GM18519 (cell line): ENCODE results near the gene BUB3.
"Not testable (repeated sequence)": the region's sequence is repeated elsewhere in the genome, so short reads cannot be mapped to it uniquely, and the experiment has no call there.

Experiments used
- ATAC-seq: cut with Tn5 transposase; IDR thresholded peaks from one replicate; pipeline ENCODE4 v1.9.1; 2021; ENCODE audit warnings: mild to moderate bottlenecking, moderate library complexity; ENCODE audit not compliant: unreplicated experiment, low FRiP score

BUB3 gene

DNA sequence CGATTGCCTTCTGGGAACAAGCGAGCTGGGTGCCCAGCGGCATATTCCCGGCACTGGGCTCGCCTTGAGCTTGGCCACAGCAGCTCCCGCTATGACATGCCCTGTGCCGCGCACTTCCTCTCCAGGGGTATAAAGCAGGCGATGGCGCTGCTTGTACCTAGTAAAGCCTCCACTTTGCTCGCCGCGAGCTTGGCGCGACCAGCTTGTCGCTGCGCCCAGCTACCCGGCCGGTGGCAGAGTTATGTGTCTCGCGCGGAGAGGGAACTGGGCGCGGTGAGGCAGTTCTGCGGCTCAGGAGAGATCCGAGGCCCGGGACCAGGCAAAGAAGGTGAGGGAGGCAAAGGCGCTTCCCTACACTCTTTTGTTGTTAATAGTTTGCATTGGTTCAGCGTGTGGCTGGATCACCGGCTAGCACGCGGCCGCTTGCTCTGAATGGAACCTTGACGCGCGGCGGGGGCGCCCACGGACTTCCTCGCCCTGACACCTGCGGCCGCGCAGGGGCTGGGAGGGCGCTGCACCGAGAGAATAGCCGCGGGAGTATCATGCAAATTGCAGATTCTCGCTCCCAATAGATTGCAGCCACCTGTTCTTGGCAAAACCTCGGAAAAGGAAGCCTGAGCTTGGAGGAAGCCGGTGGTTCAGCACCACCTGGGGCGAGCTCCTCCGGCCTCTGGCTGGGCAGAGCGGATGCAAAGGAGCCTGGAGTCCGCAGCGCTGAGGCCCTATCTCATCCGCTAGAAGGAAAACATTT lies 3.0 kb upstream of the BUB3 start:
- ATAC-seq = no peak

DNA sequence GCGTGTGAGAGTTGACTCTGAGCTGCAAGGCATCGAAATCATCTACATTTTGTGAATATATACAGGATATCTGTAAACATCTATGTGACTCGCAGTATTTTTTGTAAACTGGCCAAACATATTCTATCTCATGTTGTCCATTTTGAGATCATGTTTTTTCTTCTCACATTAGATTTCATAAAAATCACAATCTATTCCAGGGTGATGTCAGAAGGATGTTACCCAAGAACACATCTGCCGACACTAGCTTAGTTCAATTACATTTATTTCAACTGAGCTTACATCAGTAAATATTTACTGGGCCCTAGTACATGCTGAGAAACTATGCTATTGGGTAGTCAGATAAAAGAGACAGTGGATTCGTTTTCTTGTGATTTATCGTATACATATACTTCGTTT lies 2.5 kb upstream of the BUB3 start:
- no peak for ATAC-seq

DNA sequence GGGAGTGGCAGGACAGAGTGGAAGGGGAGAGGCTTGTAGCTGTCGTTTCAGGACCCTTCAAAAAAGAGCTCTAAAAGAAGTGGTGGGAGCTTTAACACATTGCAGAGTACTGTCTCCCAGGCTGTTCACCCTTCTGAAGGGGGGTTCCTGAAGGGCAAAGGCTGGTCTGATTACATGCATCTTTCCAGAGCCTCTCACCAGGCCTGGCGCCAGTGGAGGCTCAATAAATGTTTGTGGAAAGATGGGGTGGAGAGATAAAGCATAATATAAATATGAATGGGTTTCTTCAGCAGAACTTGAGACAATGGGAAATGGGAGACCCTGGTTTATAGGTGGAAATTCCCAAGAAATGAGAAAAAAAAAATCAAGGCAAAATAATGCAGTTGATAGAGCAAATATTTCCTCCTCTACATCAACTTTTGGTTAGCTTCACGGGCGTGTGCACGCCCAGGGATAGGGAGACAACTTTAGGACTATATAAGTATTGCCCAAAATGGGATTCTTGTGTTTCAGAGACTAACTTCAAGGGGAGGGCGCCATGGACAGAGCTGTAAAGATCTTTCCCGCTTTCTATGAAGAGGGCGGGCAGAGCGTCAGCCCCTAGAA lies 613 bp upstream of the BUB3 start:
- no peak for ATAC-seq

DNA sequence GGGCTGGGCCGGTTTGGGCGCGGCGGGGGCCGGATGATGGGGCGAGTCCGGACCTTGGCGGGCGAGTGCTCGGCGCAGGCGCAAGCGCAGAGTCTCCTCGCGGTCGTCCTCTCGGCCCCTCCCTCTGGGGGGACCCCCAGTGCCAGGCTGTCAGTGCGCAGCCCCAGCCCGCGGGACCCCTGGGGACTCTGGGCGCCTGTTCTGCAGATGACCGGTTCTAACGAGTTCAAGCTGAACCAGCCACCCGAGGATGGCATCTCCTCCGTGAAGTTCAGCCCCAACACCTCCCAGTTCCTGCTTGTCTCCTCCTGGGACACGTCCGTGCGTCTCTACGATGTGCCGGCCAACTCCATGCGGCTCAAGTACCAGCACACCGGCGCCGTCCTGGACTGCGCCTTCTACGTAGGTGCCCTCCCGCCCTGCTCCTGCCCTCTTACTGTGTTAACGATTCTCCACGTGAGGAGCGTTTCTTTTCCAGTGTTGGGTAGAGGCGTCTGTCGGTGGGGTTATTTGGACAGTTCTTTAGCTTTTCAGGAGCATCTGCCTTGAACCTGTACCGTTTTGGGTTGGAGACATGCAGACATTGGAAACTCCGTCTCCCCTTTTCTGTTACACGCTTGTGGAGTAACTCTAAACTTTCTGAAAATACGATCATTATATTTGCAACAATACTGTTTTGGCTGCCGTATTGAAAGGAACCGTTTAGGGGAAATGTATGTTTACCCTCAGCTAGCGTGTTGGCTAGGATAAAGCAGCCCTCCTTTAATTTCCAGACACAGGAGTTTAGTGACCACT lies 706 bp downstream of the BUB3 start:
- no peak for ATAC-seq

DNA sequence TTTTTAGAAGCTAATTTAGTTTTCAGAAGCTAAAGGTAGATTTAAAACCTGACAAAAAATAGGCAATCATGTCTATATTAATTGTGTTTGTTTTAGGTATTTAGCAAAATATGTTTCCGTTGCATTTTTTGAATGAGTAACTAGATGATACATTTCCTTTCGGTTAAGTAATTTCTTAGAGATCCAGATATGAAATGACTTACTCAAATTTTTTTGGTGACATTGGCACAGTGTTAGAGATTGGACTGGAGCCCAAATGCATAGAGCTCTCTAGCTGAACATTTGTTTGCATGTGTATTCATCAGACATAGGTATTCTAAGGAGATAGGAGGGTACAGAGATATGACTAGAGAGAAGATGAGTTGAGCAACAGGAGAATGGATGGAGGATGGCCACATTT lies 1.9 kb downstream of the BUB3 start:
- no peak for ATAC-seq

DNA sequence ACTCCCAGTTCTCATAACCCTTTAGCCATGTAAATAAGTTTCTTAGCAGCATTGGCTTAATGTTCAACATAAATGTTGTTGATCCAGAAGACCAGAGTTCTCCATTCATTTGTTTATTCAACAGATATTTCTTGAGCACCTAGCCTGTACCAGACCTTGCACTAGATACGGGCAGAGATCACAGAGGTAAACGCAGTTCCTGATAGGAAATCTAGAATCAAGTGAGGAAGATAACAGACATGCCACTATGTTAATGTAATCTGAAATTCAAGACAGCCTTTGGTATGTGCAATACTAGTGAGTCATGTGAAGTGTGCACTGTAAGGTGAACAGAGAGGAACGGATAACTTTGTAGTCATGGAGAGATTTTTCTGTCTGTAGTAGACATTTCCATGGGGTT lies 3.0 kb downstream of the BUB3 start:
- no peak for ATAC-seq

DNA sequence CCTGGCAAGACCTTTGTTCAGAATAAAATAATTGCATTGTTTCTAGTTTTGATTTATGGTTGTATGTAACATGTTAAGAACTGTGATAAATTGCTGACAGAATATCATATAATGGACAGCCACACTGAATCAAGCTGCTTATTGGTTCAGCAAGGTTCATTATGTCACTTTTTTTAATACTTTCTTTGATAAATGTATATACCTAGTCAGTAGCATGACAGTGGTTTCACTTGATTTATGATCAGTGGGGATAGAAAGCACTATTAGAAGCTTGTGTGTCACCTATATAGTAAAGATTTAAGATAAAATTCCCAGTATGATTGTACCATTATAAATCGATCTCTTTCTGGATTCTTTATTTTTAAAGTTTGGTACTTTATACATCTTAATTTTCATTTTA lies 4.5 kb downstream of the BUB3 start:
- no peak for ATAC-seq

DNA sequence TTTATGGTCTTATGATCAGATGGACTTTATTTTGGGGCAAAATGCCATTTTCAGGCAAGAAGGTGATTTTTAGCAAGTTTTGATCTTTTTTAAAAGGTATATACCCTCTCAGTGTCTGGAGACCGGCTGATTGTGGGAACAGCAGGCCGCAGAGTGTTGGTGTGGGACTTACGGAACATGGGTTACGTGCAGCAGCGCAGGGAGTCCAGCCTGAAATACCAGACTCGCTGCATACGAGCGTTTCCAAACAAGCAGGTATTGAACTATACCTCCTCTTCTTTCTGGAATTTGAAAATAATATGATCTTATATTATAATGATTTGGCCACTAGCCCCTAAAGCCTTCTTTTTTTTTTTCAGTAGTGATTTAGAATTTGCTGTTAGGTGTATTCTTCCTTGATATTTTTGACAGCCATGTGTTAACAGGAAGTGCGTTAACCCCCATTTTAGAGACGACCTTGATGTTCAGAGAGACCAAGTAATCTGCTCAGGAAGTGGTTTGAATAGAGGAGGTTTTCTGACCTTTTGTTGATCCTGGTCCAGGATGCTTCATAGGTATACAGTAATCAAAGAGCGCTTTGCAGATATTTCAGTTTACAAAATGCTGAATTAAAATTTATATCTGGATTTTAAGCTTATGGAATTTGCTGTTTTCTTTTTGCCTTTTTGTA lies 6.2 kb downstream of the BUB3 start:
- no peak for ATAC-seq

DNA sequence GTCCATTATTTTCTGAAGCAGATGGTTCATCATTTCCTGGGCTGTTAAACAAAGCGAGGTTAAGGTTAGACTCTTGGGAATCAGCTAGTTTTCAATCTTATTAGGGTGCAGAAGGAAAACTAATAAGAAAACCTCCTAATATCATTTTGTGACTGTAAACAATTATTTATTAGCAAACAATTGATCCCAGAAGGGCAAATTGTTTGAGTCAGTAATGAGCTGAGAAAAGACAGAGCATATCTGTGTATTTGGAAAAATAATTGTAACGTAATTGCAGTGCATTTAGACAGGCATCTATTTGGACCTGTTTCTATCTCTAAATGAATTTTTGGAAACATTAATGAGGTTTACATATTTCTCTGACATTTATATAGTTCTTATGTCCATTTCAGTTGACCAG lies 10.1 kb downstream of the BUB3 start:
- ATAC-seq = no peak

DNA sequence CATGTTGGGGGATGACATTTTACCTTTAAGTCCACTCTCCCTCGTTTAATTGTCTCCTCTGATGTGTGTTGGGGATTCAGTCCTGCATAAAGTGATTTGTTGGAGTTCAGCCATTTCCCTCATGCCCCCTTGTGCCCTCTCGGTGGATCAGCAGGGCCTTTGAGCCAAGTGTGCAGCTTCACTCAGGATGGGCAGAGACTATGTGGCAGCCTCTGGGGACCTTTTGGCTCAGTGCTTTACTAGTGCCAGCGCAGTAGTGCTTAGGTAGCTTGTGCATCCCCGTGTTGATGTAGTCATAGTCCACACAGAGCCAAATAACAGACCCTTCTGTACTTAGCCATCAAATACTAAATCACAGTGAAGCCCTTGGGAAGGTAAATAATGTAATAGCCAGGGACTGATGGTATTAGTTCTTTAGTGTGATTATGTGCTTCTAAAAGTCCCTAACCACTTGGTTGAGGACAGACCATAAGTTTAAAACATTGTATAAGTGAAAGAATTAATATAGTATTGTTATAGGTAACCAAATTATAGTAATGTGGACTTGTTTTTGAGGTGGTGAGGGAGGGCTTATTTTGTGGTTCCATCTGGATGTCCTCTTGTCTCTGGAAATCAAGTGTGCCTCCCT lies 11.4 kb downstream of the BUB3 start:
- no peak for ATAC-seq

DNA sequence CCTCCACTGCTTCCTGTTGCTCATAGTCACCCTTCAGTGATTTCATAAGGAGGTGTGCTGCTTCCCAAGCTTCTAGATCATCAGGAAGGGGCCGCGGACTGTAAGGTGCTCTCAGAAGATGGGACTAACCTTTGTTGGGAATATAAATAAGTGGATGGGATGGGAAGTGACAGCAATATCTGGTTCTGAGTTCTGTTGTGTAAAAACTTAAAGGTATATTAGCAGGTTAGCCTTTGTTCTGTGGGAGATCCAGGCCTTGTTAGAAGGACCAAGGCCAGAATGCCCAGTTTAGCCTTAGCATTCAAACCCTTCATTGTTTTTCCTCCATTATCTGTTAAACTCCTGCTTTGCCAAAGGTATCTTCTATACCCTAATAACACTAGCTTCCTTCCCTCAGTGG lies 12.4 kb downstream of the BUB3 start:
- no peak for ATAC-seq

DNA sequence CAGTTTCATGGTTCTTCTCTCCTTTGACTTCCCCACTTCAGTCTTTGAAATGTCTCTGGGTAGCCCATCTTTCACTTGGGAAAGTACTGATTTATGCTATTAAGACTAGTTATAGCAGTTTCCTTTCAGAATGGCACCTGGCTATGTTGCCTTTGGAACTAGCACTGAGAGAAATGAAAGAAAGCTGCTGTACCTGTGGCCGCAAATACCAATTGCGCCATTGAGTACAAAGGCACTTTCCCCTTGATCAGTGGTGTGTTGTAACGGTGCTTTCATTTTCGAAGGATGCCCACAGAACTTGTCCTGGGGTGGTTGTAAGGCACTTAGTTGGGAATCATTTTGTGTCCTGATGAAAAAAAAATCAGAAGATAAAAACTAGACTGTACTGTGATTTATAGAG lies 16.8 kb downstream of the BUB3 start:
- ATAC-seq = no peak

DNA sequence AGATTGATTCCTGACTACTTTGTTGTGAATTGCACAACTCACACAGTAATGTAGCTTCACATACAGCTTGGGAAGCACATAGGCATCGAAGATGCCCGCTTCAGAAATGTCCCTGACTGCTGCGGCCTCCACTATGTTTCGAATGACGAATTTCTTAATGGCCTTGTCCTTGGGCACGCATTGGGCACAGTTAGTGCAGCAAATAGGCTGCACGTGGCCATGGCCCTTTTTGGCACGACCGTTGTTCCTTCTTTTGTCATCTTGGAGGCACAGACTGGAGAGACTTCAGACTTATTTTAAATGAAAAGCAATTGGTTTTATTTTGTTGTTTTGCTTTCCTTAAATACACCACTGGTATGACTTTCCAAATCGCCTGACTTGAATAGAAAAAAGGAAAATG lies 17.4 kb downstream of the BUB3 start:
- not testable (repeated sequence) for ATAC-seq

DNA sequence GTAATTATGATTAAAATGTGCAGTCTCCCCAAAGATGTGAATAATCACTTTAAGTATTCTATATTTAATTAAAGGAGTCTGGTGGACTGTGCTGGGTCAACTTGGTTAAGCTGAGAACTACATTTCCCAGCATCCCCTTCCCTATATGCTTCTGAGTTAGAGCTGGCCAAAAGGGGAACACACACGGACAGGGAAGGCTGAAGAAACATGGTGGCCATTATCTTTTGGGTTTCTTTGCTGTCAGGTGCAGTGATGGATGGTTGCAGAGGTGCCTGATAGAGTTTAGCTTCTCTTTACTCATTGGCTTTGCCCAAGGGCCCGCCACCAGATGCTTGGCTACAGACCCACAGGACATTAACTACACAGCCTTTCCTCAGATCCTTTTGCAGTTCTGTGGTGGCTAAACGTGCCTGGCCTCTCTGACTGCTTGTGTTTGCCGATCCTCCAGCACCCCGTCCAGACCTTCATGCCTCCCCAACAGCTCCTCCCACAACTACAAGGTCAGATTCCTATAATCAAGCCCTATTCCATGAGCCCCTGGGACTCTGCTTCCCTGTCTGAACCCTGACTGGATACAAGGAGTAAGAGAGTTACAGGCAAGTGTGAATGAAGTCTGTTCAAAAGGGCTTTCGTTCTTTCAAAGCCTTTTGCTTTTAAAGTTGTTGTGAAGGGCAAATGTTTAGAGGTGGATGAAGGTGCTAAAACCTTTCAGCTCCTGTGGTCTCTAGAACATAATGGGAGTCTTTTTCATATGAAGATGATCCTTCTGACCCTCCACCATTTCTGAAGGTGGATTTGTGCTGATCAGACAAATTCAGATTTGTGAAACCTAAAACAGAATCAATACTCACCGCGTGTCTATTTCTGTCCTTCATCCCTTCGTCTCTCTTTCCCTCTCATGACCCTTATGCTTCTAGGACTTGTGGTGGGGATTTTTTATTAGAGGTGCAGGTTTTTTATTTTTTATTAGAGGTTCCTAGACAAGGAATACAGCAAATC lies 21.5 kb downstream of the BUB3 start:
- no peak for ATAC-seq

DNA sequence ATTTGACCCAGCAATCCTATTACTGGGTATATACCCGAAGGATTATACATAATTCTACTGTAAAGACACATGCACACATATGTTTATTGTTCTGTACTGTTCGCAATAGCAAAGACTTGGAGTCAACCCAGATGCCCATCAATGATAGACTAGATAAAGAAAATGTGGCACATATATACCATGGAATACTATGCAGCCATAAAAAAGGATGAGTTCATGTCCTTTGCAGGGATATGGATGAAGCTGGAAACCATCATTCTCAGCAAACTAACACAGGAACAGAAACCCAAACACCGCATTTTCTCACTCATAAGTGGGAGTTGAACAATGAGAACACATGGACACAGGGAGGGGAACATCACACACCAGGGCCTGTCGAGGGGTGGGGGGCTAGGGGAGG lies 24.2 kb downstream of the BUB3 start:
- ATAC-seq = not testable (repeated sequence)

DNA sequence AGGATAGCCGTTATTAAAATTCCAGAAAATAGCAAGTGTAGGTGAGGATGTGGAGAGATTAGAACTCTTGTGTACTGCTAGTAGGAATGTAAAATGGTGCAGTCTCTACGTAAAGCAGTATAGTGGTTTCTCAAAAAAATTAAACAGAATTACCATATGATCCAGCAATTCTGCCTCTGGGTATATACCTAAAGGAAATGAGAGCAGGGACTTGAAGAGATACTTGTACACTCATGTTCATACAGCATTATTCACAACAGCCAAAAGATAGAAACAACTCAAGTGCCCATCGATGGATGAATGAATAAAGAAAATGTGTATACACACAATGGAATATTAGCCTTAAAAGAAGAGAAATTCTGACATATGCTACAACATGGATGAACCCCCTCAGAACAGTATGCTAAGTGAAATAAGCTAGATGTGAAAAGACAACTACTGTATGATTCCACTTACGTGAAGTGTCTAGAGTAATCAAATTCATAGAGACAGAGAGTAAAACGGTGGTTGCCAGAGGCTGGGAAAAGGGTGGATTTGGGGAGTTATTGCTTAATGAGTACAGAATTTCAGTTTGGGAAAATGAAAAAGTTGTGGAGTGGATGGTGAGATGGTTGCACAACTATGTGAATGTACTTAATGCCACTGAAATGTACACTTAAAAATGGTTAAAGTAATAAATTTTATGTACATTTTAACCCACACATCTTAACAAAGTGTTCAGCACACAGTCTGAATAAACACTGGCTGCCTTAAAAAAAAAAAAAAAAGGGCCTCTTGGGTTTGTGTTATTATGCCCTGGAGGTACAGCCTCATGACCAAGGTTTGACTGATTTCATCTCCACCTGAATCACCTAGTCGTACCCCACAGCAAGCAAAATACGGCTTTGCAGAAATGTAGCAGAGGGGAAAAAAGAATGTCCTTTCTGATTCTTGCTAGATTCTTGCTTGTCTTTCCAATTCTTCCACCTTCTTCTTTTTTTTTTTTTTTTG lies 26.2 kb downstream of the BUB3 start:
- no peak for ATAC-seq

DNA sequence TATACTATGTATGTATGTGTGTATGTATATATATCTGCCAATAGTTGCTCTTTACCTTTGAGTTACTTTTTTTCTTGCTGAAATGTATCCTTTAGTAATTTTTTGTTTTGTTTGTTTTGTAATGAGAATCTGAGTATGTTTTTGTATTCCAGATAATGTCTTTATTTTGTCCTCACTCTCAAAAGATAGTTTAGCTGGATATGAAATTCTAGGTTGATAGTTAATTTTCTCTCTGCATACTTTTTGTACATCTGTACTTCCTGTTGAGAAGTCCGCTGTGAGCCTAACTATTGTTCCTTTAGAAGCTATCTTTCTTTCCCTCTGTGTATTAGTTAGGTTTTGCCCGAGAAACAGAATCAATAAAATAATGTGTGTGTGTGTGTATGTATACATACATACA lies 29.5 kb downstream of the BUB3 start:
- ATAC-seq = no peak

DNA sequence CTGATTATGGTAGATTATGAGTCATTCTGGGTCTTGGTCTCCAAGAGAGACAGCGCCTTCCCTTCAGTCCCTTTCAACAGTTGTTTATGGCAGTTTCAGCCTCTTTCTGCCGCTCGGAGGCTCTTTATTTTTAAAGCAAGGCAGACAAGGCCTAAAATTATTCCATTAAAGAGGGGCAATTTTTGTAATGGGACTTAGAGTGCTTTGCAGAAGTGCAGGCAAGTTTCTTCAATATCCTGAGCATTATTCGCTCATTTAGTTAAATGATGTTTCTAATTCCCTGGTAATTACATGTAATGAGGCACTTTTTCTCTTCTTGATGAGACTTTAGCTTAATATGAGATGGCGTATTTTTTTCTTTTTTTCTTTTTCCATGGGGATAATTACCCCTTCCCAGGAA lies 33.6 kb downstream of the BUB3 start:
- no peak for ATAC-seq
